ENCODE results near the gene OGDH. TPM values are rescaled to one million over a fixed set of nuclear protein-coding genes. Genes with fewer than 3 reads are reported as not detected.

OGDH gene
- total RNA-seq, 3 donors from 2014 or later = 141 to 186 (median 159) TPM

DNA sequence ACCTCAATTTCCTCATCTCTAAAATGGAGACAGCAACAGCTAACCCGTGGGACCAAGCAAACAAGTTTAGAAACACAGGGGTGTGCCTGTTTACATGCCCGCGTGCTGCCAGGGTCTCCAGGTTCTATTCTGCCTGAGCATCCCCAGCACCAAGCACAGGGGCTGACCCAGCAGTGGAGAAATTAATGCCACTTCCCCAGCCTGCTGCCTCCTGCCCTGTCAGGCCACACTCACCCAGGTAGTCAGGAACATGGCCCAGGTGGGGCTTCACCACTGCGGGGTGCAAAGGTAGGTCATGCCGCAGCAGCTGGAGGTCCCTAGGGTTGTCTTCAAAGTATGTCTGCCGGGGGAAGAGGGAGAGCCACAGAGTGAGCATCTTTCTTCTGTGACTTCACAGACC, 38.5 kb upstream of the OGDH start:
- Histone ChIP-seq H3K4me3 (no peak overlapping the region), H3K9me3 (no peaks in the 10 kb centered on the region), H3K4me1 (ENCODE audit: low read depth) (peaks cover 5% of the 10 kb centered on the region), H3K36me3 (ENCODE audit: low read depth) (peaks cover 3% of the 10 kb centered on the region)
- no peak for TF ChIP-seq CTCF (IDR thresholded peaks at IDR 0.05)
- DNase-seq (no peak), ATAC-seq (no peak)
- intact Hi-C loops (cut with DNase I, micrococcal nuclease) = loop anchor here in 1 of 2 donors (10.0 kb wide), 1 partner anchor 323 kb away; no protein-coding TSS in a partner anchor

- TF ChIP-seq CTCF (IDR thresholded peaks at IDR 0.05) = no peak
- ATAC-seq (no peak), DNase-seq (no peak)
- Histone ChIP-seq H3K9me3 (no peaks in the 10 kb centered on the region), H3K4me1 (ENCODE audit: low read depth) (peaks cover 8% of the 10 kb centered on the region), H3K4me3 (no peak overlapping the region), H3K36me3 (ENCODE audit: low read depth) (peaks cover 3% of the 10 kb centered on the region)
- intact Hi-C loops (cut with DNase I, micrococcal nuclease) = loop anchor here in 1 of 2 donors (10.0 kb wide), 1 partner anchor 324 kb away; no protein-coding TSS in a partner anchor
These were observed 37.5 kb upstream of the OGDH start for GRCh38 chr7:44568771-44569560.

DNA sequence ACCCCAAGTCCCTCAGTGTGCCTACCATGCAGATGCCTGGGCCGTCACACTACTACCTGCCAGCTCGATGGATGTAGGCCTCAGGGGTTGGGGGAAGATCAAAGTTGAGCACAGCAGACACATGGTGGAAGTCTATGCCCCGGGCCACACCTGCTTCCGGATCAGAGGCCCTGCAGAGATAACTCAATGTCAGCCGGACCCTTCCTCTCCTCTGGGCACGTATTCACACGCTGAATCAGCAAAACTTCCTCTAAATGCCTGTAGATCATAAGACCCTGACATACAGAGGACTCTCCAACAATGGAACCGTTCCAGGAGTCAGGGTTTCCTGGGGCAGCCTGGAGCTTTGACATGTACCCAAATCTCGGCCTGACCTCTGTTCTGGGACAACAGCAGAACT, 36.5 kb upstream of the OGDH start:
- Histone ChIP-seq H3K36me3 (ENCODE audit: low read depth) (peaks cover 3% of the 10 kb centered on the region), H3K9me3 (no peaks in the 10 kb centered on the region), H3K4me1 (ENCODE audit: low read depth) (peaks cover 15% of the 10 kb centered on the region), H3K4me3 (no peak overlapping the region)
- intact Hi-C loops (cut with DNase I, micrococcal nuclease) = loop anchor here in 1 of 2 donors (10.0 kb wide), 1 partner anchor 325 kb away; no protein-coding TSS in a partner anchor
- ATAC-seq (no peak), DNase-seq (no peak)
- no peak for TF ChIP-seq CTCF (IDR thresholded peaks at IDR 0.05)

DNA sequence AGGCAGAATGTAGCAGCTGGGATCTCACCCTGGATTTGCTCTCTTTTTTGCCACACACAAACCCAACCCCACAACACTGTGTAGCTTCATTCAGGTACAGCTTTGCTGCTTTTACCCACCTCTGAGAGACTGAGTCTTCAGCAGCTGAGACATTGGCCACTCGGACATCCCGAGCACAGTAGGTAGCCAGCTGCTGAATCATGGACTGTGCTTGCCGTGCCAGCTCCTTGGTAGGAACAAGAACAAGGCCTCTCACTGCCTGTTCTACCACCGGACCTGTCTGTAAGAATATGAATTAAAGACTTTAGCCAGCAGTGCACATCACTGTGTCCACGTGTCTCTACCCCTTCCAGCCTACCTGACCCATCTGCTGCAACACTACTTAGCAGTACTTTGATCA, 33.7 kb upstream of the OGDH start:
- H3K36me3 ChIP-seq (ENCODE audit: low read depth) = peaks cover 3% of the 10 kb centered on the region
- ATAC-seq (no peak), DNase-seq (no peak)
- H3K4me1 ChIP-seq (ENCODE audit: low read depth) = peaks cover 15% of the 10 kb centered on the region
- intact Hi-C loops (cut with DNase I, micrococcal nuclease) = no loop called here
- no peaks in the 10 kb centered on the region for H3K9me3 ChIP-seq
- no peak for TF ChIP-seq CTCF (IDR thresholded peaks at IDR 0.05)
- H3K4me3 ChIP-seq = no peak overlapping the region

DNA sequence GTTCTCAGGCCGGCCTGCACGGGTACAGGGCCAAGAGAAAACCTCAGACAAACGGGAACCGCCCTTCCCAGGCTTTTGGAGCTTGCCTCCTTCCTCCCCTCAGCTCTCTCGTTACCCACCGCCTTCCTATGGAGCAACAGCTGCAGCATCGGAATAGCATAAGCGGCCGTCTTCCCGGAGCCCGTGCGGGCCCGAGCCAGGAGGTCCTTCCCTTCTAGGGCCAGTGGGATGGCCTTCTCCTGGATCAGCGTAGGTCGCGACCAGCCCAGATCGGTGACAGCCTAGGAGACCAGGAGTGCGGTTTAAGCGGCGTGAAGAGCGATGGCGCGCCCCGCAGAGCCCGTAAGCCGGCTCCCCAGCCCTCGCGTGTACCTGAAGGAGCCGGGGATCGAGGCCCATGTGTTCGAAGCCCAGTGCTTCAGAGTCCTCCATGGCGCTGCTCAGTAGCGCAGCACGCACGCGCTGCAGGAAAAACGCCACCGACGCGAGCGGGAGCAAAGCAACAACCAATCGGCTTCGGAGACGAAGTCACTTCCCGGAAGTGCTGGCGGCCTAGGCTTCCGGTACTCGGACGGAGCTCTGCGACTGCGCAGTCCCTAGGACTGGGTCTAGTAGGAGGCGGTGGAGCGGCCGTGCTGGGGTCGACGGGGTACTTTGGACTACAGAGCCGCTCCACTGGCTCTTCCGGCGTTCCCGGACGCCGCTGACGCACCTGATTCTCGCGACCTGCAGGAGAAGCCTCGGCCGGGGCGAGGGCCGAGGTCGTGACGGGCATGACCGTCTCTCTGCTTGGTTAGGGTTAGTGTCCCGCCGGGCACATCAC, 32.8 kb upstream of the OGDH start, which contains the start of gene DDX56:
Gene DDX56, minus strand, starts transcription at position 445 of the 823 bp plus-strand sequence. Its CDS starts 13 bp downstream, at position 432.
- peaks cover 3% of the 10 kb centered on the region for H3K36me3 ChIP-seq (ENCODE audit: low read depth)
- intact Hi-C loops (cut with DNase I, micrococcal nuclease) = no loop called here
- no peaks in the 10 kb centered on the region for H3K9me3 ChIP-seq
- peak; percentile 95 to 96 (median 96) for DNase-seq
- peak; percentile 98 for ATAC-seq
- no peak for TF ChIP-seq CTCF (IDR thresholded peaks at IDR 0.05)
- H3K4me3 ChIP-seq = peak within 1 kb of the TSS; percentile 74
- peaks cover 15% of the 10 kb centered on the region for H3K4me1 ChIP-seq (ENCODE audit: low read depth)
